PC-9 (cell line): ENCODE results near the gene CFAP97D2. TPM values are rescaled to one million over a fixed set of nuclear protein-coding genes. Genes with fewer than 3 reads are reported as not detected.

Source experiments
- BruUV-seq: library from RNA; stranded (reverse); fragments of 400-500 nt; replicated peaks from 2 replicates; lab custom pipeline; 2021; lab: Mats Ljungman, UMichigan
- CTCF ChIA-PET: fragments of 300-600 bp; sonication (Branson Sonifier 250); formaldehyde crosslinking; loops from one replicate; lab custom pipeline; 2022; ENCODE audit warnings: antibody characterized with exemption; lab: Charles Lee
- POLR2A ChIA-PET: fragments of 300-600 bp; sonication (Branson Sonifier 250); formaldehyde crosslinking; loops from one replicate; lab custom pipeline; 2022; ENCODE audit warnings: antibody characterized with exemption; ENCODE audit not compliant: unreplicated experiment; lab: Charles Lee
- DNase-seq, 2 experiments: peaks; one replicate each; pipeline versions ENCODE4 v3.0.0 to v3.0.0-alpha.2; 2015 to 2022; ENCODE audit warnings: mixed read lengths in 1 of 2
- H2AFZ ChIP-seq: fragments of 200-600 bp; sonication (generic); 2 replicates; pipeline ENCODE4 v1.8.1; 2017; ENCODE audit warnings: antibody characterized with exemption
- H3F3A ChIP-seq: fragments of 200-600 bp; sonication (generic); 2 replicates; pipeline ENCODE4 v1.8.1; 2017; ENCODE audit warnings: antibody characterized with exemption, mild to moderate bottlenecking, low read depth; ENCODE audit not compliant: insufficient read depth
- H3K27ac ChIP-seq: fragments of 200-600 bp; sonication (generic); 2 replicates; pipeline ENCODE4 v1.6.1; 2016; ENCODE audit warnings: mixed run types
- H3K27me3 ChIP-seq: fragments of 200-600 bp; sonication (generic); 2 replicates; pipeline ENCODE4 v1.6.1; 2016; ENCODE audit warnings: low read depth, mixed run types; ENCODE audit not compliant: insufficient read depth
- H3K36me3 ChIP-seq: fragments of 200-600 bp; sonication (generic); 2 replicates; pipeline ENCODE4 v1.6.1; 2016; ENCODE audit warnings: low read depth, mixed run types
- H3K4me1 ChIP-seq: fragments of 200-600 bp; sonication (generic); replicated peaks from 2 replicates; pipeline ENCODE4 v1.6.1; 2016; ENCODE audit warnings: mixed run types; ENCODE audit not compliant: insufficient read depth
- H3K4me2 ChIP-seq: fragments of 200-600 bp; sonication (generic); 2 replicates; pipeline ENCODE4 v1.6.1; 2017; ENCODE audit warnings: mixed run types
- H3K4me3 ChIP-seq: fragments of 200-600 bp; sonication (generic); 2 replicates; pipeline ENCODE4 v1.6.1; 2016; ENCODE audit warnings: mixed run types
- H3K79me2 ChIP-seq: fragments of 200-600 bp; sonication (generic); 2 replicates; pipeline ENCODE4 v1.6.1; 2017; ENCODE audit warnings: low read depth, mixed run types
- H3K9me2 ChIP-seq: fragments of 200-600 bp; sonication (generic); 2 replicates; pipeline ENCODE4 v1.8.1; 2017; ENCODE audit warnings: mild to moderate bottlenecking; ENCODE audit not compliant: insufficient read depth
- H3K9me3 ChIP-seq: fragments of 200-600 bp; sonication (generic); 2 replicates; pipeline ENCODE4 v1.8.1; 2016; ENCODE audit warnings: low read depth; ENCODE audit not compliant: insufficient read depth
- H4K20me1 ChIP-seq: fragments of 200-600 bp; sonication (generic); 2 replicates; pipeline ENCODE4 v1.8.1; 2017; ENCODE audit not compliant: insufficient read depth
- CTCF ChIP-seq: fragments of 200-600 bp; sonication (generic); conservative IDR thresholded peaks from 2 replicates; pipeline ENCODE4 v1.6.1; 2017; ENCODE audit warnings: mixed run types, antibody characterized with exemption, mild to moderate bottlenecking, moderate library complexity
- EZH2 ChIP-seq: fragments of 200-600 bp; sonication (generic); IDR thresholded peaks from 2 replicates; pipeline ENCODE4 v1.8.0; 2017; ENCODE audit warnings: antibody characterized with exemption, low read depth
- intact Hi-C: fragments of 100-400 bp; cut with micrococcal nuclease; formaldehyde crosslinking; loops from one replicate; pipeline ENCODE4 v1.10.0; 2022; ENCODE audit not compliant: unreplicated experiment
- total RNA-seq: library from RNA; stranded (reverse); gene quantifications from 2 replicates; pipeline ENCODE4 v1.2.3, GENCODE V29; 2021

Gene CFAP97D2
- total RNA-seq, 1 experiment from 2014 or later, result not detected

- no TSS peak for BruUV-seq
These were observed 52.8 kb downstream of the CFAP97D2 start for GRCh38 chr13:114231886-114232285.

GRCh38 chr13:114234266-114234644 lies 55.2 kb downstream of the CFAP97D2 start:
- no peak for TF ChIP-seq EZH2
- peaks cover 18% of the 10 kb centered on the region for H3K4me1 ChIP-seq
- peaks cover 30% of the 10 kb centered on the region for H3K79me2 ChIP-seq
- peaks cover 4% of the 10 kb centered on the region for H4K20me1 ChIP-seq
- H2AFZ ChIP-seq, result peak overlapping the region; percentile 98
- H3K27me3 ChIP-seq, result 0 out of 2 replicates have a peak, but pooled peaks cover 3% of the 10 kb centered on the region
- H3F3A ChIP-seq, result 0 out of 2 replicates have a peak, but pooled peaks cover 3% of the 10 kb centered on the region
- no TSS peak for BruUV-seq
- intact Hi-C loops, result loop anchor here (2.0 kb wide), 1 partner anchor 283 kb away; no protein-coding TSS in a partner anchor
- peak overlapping the region; percentile 89 for H3K4me3 ChIP-seq
- 0 out of 2 replicates have a peak, but pooled peaks cover 13% of the 10 kb centered on the region for H3K36me3 ChIP-seq
- no peaks in the 10 kb centered on the region for H3K9me2 ChIP-seq
- peak overlapping the region; percentile 61; the same call in 1 of the 2 replicates for H3K27ac ChIP-seq
- POLR2A ChIA-PET, result no interaction called here
- CTCF ChIA-PET, result no interaction called here
- no peaks in the 10 kb centered on the region for H3K9me3 ChIP-seq
- DNase-seq, result no peak
- H3K4me2 ChIP-seq, result peak overlapping the region; percentile 90

More at GRCh38 chr13:114231886-114232285, 52.8 kb downstream of the CFAP97D2 start:
- intact Hi-C loops, result no loop called here
- POLR2A ChIA-PET, result no interaction called here
- Histone ChIP-seq H3K79me2 (peaks cover 20% of the 10 kb centered on the region), H3K4me2 (no peak overlapping the region), H3K27me3 (peaks cover 9% of the 10 kb centered on the region; the same call in 1 of the 2 replicates), H3K4me3 (no peak overlapping the region), H3K9me2 (no peaks in the 10 kb centered on the region), H3F3A (0 out of 2 replicates have a peak, but pooled peaks cover 3% of the 10 kb centered on the region), H4K20me1 (peaks cover 4% of the 10 kb centered on the region), H2AFZ (no peak overlapping the region), H3K27ac (no peak overlapping the region), H3K4me1 (peaks cover 22% of the 10 kb centered on the region), H3K36me3 (no peaks in the 10 kb centered on the region), H3K9me3 (no peaks in the 10 kb centered on the region)
- CTCF ChIA-PET, result no interaction called here
- no peak for TF ChIP-seq EZH2
- no peak for TF ChIP-seq CTCF
- no peak for DNase-seq

- Histone ChIP-seq H3K36me3 (peaks cover 19% of the 10 kb centered on the region), H4K20me1 (peaks cover 4% of the 10 kb centered on the region), H3K27me3 (0 out of 2 replicates have a peak, but pooled peaks cover 3% of the 10 kb centered on the region), H3K9me2 (no peaks in the 10 kb centered on the region), H3K27ac (peak within 1 kb of the TSS; percentile 61), H3K79me2 (peaks cover 30% of the 10 kb centered on the region), H3K4me3 (peak within 1 kb of the TSS; percentile 89), H3F3A (0 out of 2 replicates have a peak, but pooled peaks cover 3% of the 10 kb centered on the region), H2AFZ (peak within 1 kb of the TSS; percentile 98), H3K4me2 (peak within 1 kb of the TSS; percentile 97), H3K9me3 (no peaks in the 10 kb centered on the region), H3K4me1 (peaks cover 18% of the 10 kb centered on the region)
- BruUV-seq, result no TSS peak
- ChIA-PET CTCF (no interaction called here), POLR2A (no interaction called here)
- intact Hi-C loops, result loop anchor here (1.0 to 2.0 kb wide), 2 partner anchors 46 to 284 kb away; partner anchors contain the start of gene UPF3A
- peak; percentile 84 to 87 for DNase-seq
- TF ChIP-seq CTCF, result no peak
- TF ChIP-seq EZH2, result no peak
These were observed 55.8 kb downstream of the CFAP97D2 start, which contains the start of gene CDC16 for GRCh38 chr13:114234645-114235421. TSS of gene CDC16 (plus strand) at chr13:114234897. CDS start at chr13:114235085, 188 bp downstream.
